Sigmoid colon (tissue), 7 donors: ENCODE measurements around the gene USP2. TPM values are rescaled to one million over a fixed set of nuclear protein-coding genes. Genes with fewer than 3 reads are reported as not detected.

Experiments
- DNase-seq: peaks from one replicate; pipeline ENCODE4 v3.0.0-alpha.2; 2019
- H3K27ac ChIP-seq, 4 donors: fragments of 200-600 bp; sonication (generic); one replicate each; pipeline ENCODE4 v1.5.1; 2016 to 2019; ENCODE audit warnings: mild to moderate bottlenecking in 1 of 4
- H3K27me3 ChIP-seq, 3 donors: fragments of 200-600 bp; sonication (generic); one replicate each; pipeline ENCODE4 v1.5.1; 2019; ENCODE audit warnings: mild to moderate bottlenecking in 1 of 3
- H3K36me3 ChIP-seq, 4 donors: fragments of 200-600 bp; sonication (generic); one replicate each; pipeline ENCODE4 v1.5.1; 2016 to 2019
- H3K4me1 ChIP-seq, 4 donors: fragments of 200-600 bp; sonication (generic); one replicate each; pipeline ENCODE4 v1.5.1; 2017 to 2019
- H3K4me3 ChIP-seq, 4 donors: fragments of 200-600 bp; sonication (generic); one replicate each; pipeline ENCODE4 v1.5.1; 2017 to 2019; ENCODE audit warnings: mild to moderate bottlenecking in 2 of 4, moderate library complexity in 1 of 4
- H3K9me3 ChIP-seq, 4 donors: fragments of 200-600 bp in 3 of 4; sonication (generic) in 3 of 4; one replicate each; pipeline versions ENCODE4 v1.5.1 to v1.6.1; 2013 to 2019
- EP300 ChIP-seq, 4 donors: sonication (generic); formaldehyde crosslinking; IDR thresholded peaks; one replicate each; pipeline ENCODE4 v1.6.1; 2017; ENCODE audit warnings: antibody characterized with exemption in 4 of 4
- POLR2A ChIP-seq, 2 donors: fragments of 450-650 bp; IDR thresholded peaks; one replicate each; pipeline ENCODE4 v1.6.1; 2016; ENCODE audit warnings: antibody characterized with exemption in 2 of 2, mild to moderate bottlenecking in 2 of 2, moderate library complexity in 2 of 2
- POLR2AphosphoS5 ChIP-seq, 4 donors: sonication (generic); formaldehyde crosslinking; IDR thresholded peaks; one replicate each; pipeline ENCODE4 v1.6.1; 2017; ENCODE audit warnings: antibody characterized with exemption in 4 of 4
- WGBS, 2 donors: extraction: QIAGEN DNeasy Blood & Tissue Kit; methylation state at CpG; one replicate each; pipeline ENCODE4 v1.1.7; 2013; 5-methylcytosine and 5-hydroxymethylcytosine counted together
- intact Hi-C: fragments of 100-400 bp; cut with DNase I; formaldehyde crosslinking; loops from one replicate; pipeline ENCODE4 v1.15.1; 2023
- polyA plus RNA-seq, 3 donors: library from polyadenylated mRNA; stranded (reverse); fragments of 200-250 nt; gene quantifications; one replicate each; pipeline ENCODE4 v1.2.3, GENCODE V29; 2013
- total RNA-seq, 4 donors: library from RNA; depleted of rRNA; stranded (reverse); fragments of >200 nt; gene quantifications; one replicate each; pipeline ENCODE4 v1.1.0, GENCODE V29; 2016
- TF ChIP-seq, protein P1 (sequence below), 4 experiments: fragments of 450-650 bp in 3 of 4; fragments of 200-600 bp in 1 of 4; IDR thresholded peaks; one replicate each; pipeline ENCODE4 v1.5.1; 2016 to 2019; ENCODE audit warnings: antibody characterized with exemption in 4 of 4, mild to moderate bottlenecking in 3 of 4, moderate library complexity in 2 of 4
- donor health status: healthy with polysubstance abuse.
- donor health status: Bipolar disorder and iron deficiency.
- donor health status: healthy.

The USP2 gene
- total and polyA plus RNA-seq, 7 donors: 0.71 to 13.2 (median 1.9) TPM

GRCh38 chr11:119380827-119381180, 686 bp downstream of the USP2 start:
- Histone ChIP-seq H3K36me3 (no peaks in the 10 kb centered on the region), H3K4me3 (peak overlapping the region in 3 of 4 donors; percentile 34 to 47 (median 47)), H3K27me3 (no peaks in the 10 kb centered on the region), H3K27ac (peak overlapping the region; percentile 20 to 79 (median 62)), H3K4me1 (peaks cover 0 to 28% (median 21%) of the 10 kb centered on the region in 4 donors), H3K9me3 (no peaks in the 10 kb centered on the region)
- no peak for DNase-seq
- WGBS, 2 donors: 10% methylated on average over 10 of the region's 10 CpGs
- TF ChIP-seq POLR2AphosphoS5 (IDR thresholded peaks at IDR 0.05) (no peak), EP300 (IDR thresholded peaks at IDR 0.05) (no peak), POLR2A (IDR thresholded peaks at IDR 0.05) (no peak)
- TF ChIP-seq, protein P1, sequence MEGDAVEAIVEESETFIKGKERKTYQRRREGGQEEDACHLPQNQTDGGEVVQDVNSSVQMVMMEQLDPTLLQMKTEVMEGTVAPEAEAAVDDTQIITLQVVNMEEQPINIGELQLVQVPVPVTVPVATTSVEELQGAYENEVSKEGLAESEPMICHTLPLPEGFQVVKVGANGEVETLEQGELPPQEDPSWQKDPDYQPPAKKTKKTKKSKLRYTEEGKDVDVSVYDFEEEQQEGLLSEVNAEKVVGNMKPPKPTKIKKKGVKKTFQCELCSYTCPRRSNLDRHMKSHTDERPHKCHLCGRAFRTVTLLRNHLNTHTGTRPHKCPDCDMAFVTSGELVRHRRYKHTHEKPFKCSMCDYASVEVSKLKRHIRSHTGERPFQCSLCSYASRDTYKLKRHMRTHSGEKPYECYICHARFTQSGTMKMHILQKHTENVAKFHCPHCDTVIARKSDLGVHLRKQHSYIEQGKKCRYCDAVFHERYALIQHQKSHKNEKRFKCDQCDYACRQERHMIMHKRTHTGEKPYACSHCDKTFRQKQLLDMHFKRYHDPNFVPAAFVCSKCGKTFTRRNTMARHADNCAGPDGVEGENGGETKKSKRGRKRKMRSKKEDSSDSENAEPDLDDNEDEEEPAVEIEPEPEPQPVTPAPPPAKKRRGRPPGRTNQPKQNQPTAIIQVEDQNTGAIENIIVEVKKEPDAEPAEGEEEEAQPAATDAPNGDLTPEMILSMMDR (IDR thresholded peaks at IDR 0.05): no peak
- intact Hi-C loops: loop anchor here (1.0 to 5.0 kb wide), 2 partner anchors 25 to 39 kb away; partner anchors contain the start of gene C1QTNF5

DNA sequence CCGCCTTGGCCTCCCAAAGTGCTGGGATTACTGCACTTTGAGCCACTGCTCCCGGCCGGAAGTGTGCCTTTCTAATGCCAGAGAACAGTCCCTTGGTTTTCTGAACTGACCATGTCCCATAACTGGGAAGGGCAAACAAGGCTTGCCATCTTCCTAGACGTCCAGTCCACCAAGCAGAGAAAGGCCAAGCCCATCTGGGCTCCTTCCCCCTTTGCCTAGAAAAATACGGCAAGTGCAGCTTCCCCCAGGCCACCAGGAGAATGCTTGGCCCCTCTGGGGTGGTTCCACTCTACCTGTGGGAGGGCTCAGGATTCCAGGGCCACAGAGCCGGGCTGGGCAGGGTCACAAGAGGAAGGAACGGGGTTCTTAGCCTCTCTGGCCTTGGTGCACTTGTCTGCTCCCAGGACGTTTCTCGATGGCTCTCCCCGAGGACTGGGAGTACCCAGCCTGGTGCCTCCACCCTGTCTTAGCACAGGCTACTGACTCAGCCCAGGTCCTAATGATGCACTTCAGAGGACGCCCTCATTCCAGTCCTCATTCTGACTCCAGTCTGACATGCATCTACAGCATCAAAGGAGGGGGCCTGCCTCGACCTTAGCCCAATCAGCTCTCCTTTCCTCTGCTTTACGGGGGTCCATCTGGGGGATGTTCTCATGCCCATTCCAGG, 1.2 kb downstream of the USP2 start:
- no peak for DNase-seq
- no peak for TF ChIP-seq POLR2A (IDR thresholded peaks at IDR 0.05)
- TF ChIP-seq, protein P1 (IDR thresholded peaks at IDR 0.05): no peak
- no peak for TF ChIP-seq POLR2AphosphoS5 (IDR thresholded peaks at IDR 0.05)
- TF ChIP-seq EP300 (IDR thresholded peaks at IDR 0.05): no peak
- Histone ChIP-seq H3K4me3 (peak overlapping the region in 1 of 4 donors; percentile 47), H3K36me3 (no peaks in the 10 kb centered on the region), H3K4me1 (peaks cover 0 to 33% (median 25%) of the 10 kb centered on the region in 4 donors), H3K27ac (peak overlapping the region in 1 of 4 donors; percentile 69), H3K27me3 (no peaks in the 10 kb centered on the region), H3K9me3 (no peaks in the 10 kb centered on the region)
- WGBS, 2 donors: 67 to 81% methylated on average over 13 of the region's 13 CpGs
- intact Hi-C loops: loop anchor here (5.0 kb wide), 1 partner anchor 38 kb away; the partner anchor contains the start of gene C1QTNF5

- TF ChIP-seq, protein P1 (IDR thresholded peaks at IDR 0.05): no peak
- TF ChIP-seq EP300 (IDR thresholded peaks at IDR 0.05): no peak
- no peak for TF ChIP-seq POLR2AphosphoS5 (IDR thresholded peaks at IDR 0.05)
- TF ChIP-seq POLR2A (IDR thresholded peaks at IDR 0.05): no peak
- Histone ChIP-seq H3K4me1 (peaks cover 0 to 44% (median 37%) of the 10 kb centered on the region in 4 donors), H3K27me3 (no peaks in the 10 kb centered on the region), H3K9me3 (no peaks in the 10 kb centered on the region), H3K27ac (no peak overlapping the region), H3K4me3 (no peak overlapping the region), H3K36me3 (no peaks in the 10 kb centered on the region)
- DNase-seq: no peak
- intact Hi-C loops: no loop called here
- 81 to 83% methylated on average over 10 of the region's 10 CpGs for whole genome bisulfite sequencing, 2 donors
These were observed 2.5 kb downstream of the USP2 start for GRCh38 chr11:119378851-119379465.

DNA sequence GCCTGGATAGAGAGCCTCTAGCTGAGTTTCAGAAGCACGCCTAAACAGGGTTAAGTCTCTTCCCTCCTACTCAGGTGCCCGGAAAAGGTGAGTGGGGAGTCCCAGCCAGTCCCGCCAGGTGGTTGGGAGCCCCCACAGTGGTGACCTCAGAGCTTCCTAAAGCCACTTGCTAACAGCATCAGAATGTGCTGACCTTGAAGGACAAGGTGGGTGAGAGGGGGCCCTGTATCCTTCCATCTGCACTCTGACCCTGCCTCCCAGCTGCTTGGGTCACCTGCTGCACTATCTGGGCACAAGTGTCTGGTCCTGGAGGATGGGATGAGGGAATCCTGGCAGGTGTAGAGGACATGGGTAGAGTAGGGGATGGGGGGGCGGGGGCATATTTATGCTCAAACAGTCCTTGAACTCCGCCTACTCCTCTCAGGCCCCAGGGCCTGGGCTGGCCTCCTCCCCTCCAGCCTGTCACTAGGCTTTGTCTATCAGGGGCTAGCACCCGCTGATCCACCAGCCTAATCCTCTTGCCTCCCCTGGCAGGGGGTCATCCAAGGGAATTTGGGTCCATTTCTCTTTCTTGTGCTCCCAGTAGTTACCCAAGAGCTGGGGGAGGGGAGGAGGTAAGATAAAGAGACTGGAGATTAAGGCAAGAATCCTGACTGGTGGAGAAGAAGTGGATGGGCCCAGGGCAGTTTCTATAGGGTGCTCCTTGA, 3.4 kb downstream of the USP2 start:
- Histone ChIP-seq H3K27me3 (no peaks in the 10 kb centered on the region), H3K9me3 (no peaks in the 10 kb centered on the region), H3K27ac (peak overlapping the region in 1 of 4 donors; percentile 76), H3K36me3 (no peaks in the 10 kb centered on the region), H3K4me1 (peaks cover 0 to 47% (median 37%) of the 10 kb centered on the region in 4 donors), H3K4me3 (no peak overlapping the region)
- 82% methylated on average over 6 of the region's 6 CpGs for WGBS, 2 donors
- TF ChIP-seq POLR2A (IDR thresholded peaks at IDR 0.05) (no peak), POLR2AphosphoS5 (IDR thresholded peaks at IDR 0.05) (no peak), EP300 (IDR thresholded peaks at IDR 0.05) (no peak)
- TF ChIP-seq, protein P1 (IDR thresholded peaks at IDR 0.05): no peak
- DNase-seq: no peak
- intact Hi-C loops: no loop called here
